CD14-positive monocyte (primary cell): ENCODE measurements around the gene PAK4. TPM values are rescaled to one million over a fixed set of nuclear protein-coding genes. Genes with fewer than 3 reads are reported as not detected.

Experiments used
- DNase-seq, 3 donors: peaks; one replicate each; pipeline ENCODE4 v3.0.0-alpha.2; 2011 to 2022
- H2AFZ ChIP-seq: 2 replicates; pipeline ENCODE4 v1.6.0; 2012; ENCODE audit warnings: mild to moderate bottlenecking, low read depth, low read length, inconsistent platforms; ENCODE audit not compliant: insufficient read depth, poor library complexity, severe bottlenecking
- H3K27ac ChIP-seq, 2 donors: 1 replicate in 1 of 2; 2 replicates in 1 of 2; pipeline ENCODE4 v1.5.1; 2012 to 2013; ENCODE audit warnings: low read length in 2 of 2, control low read depth in 1 of 2, inconsistent platforms in 1 of 2, low read depth in 1 of 2, mild to moderate bottlenecking in 1 of 2
- H3K27me3 ChIP-seq, 2 donors: one replicate each; pipeline versions ENCODE4 v1.6.0 to v1.6.1; 2011 to 2013; ENCODE audit warnings: low read length in 2 of 2; ENCODE audit not compliant: control insufficient read depth in 2 of 2, insufficient read depth in 2 of 2
- H3K36me3 ChIP-seq, 2 donors: replicated peaks in 1 of 2; 1 replicate in 1 of 2; 2 replicates in 1 of 2; pipeline versions ENCODE4 v1.5.1 to v1.6.1; 2012 to 2013; ENCODE audit warnings: low read length in 2 of 2, control low read depth in 1 of 2, inconsistent platforms in 1 of 2, mild to moderate bottlenecking in 1 of 2; ENCODE audit not compliant: insufficient read depth in 2 of 2, control insufficient read depth in 1 of 2
- H3K4me1 ChIP-seq, 2 donors: 1 replicate in 1 of 2; 2 replicates in 1 of 2; pipeline versions ENCODE4 v1.5.1 to v1.6.1; 2012 to 2013; ENCODE audit warnings: low read length in 2 of 2, control low read depth in 1 of 2, inconsistent platforms in 1 of 2, mild to moderate bottlenecking in 1 of 2, moderate library complexity in 1 of 2; ENCODE audit not compliant: insufficient read depth in 2 of 2, control insufficient read depth in 1 of 2
- H3K4me2 ChIP-seq: replicated peaks from 2 replicates; pipeline ENCODE3; 2012; ENCODE audit warnings: low read length, moderate library complexity, mild to moderate bottlenecking; ENCODE audit not compliant: poor library complexity, severe bottlenecking; ENCODE audit errors: extremely low read depth
- H3K4me3 ChIP-seq, 3 experiments: fragments of 200-600 bp in 1 of 3; sonication (generic) in 1 of 3; replicated peaks in 1 of 3; 1 replicate in 2 of 3; 2 replicates in 1 of 3; pipeline ENCODE4 v1.5.1; 2011 to 2013; ENCODE audit warnings: low read length in 3 of 3, mild to moderate bottlenecking in 3 of 3, control low read depth in 2 of 3, low read depth in 2 of 3, inconsistent platforms in 1 of 3, moderate library complexity in 1 of 3
- H3K79me2 ChIP-seq: 2 replicates; pipeline ENCODE4 v1.6.0; 2012; ENCODE audit warnings: mild to moderate bottlenecking, control low read depth, inconsistent platforms, low read length, moderate library complexity; ENCODE audit not compliant: insufficient read depth
- H3K9ac ChIP-seq: 2 replicates; pipeline ENCODE4 v1.6.0; 2017; ENCODE audit warnings: low read length, mild to moderate bottlenecking; ENCODE audit not compliant: insufficient read depth, poor library complexity, severe bottlenecking
- H3K9me3 ChIP-seq, 2 donors: replicated peaks in 1 of 2; 1 replicate in 1 of 2; 2 replicates in 1 of 2; pipeline versions ENCODE4 v1.5.1 to v1.6.1; 2012 to 2013; ENCODE audit warnings: low read length in 2 of 2, control low read depth in 1 of 2; ENCODE audit not compliant: control insufficient read depth in 1 of 2, insufficient read depth in 1 of 2
- H4K20me1 ChIP-seq: 2 replicates; pipeline ENCODE4 v1.6.0; 2012; ENCODE audit warnings: mild to moderate bottlenecking, low read length, control low read depth, moderate library complexity; ENCODE audit not compliant: insufficient read depth
- H3K27ac Mint-ChIP-seq, 7 donors: one replicate each; pipeline ENCODE4 v1.8.0; 2020; ENCODE audit warnings: mild to moderate bottlenecking in 7 of 7, mixed read lengths in 7 of 7, moderate library complexity in 6 of 7, inconsistent platforms in 2 of 7
- H3K27me3 Mint-ChIP-seq, 3 donors: one replicate each; pipeline ENCODE4 v1.8.0; 2021 to 2022; ENCODE audit warnings: low read depth in 3 of 3, mild to moderate bottlenecking in 3 of 3, mixed read lengths in 3 of 3, moderate library complexity in 3 of 3, inconsistent platforms in 1 of 3
- H3K36me3 Mint-ChIP-seq, 2 donors: one replicate each; pipeline ENCODE4 v1.8.0; 2020; ENCODE audit warnings: mixed read lengths in 2 of 2, inconsistent platforms in 1 of 2, mild to moderate bottlenecking in 1 of 2
- H3K4me1 Mint-ChIP-seq: one replicate; pipeline ENCODE4 v1.8.0; 2020; ENCODE audit warnings: mild to moderate bottlenecking, mixed read lengths
- H3K4me3 Mint-ChIP-seq, 2 donors: one replicate each; pipeline ENCODE4 v1.8.0; 2020; ENCODE audit warnings: mild to moderate bottlenecking in 2 of 2, mixed read lengths in 2 of 2, moderate library complexity in 1 of 2
- H3K9me3 Mint-ChIP-seq, 7 donors: one replicate each; pipeline ENCODE4 v1.8.0; 2020 to 2022; ENCODE audit warnings: mixed read lengths in 7 of 7, mild to moderate bottlenecking in 6 of 7, moderate library complexity in 6 of 7, inconsistent platforms in 2 of 7
- WGBS: methylation state at CpG from one replicate; pipeline ENCODE4 v1.1.5; 2013; ENCODE audit warnings: missing lambda C conversion rate; ENCODE audit not compliant: insufficient coverage; 5-methylcytosine and 5-hydroxymethylcytosine counted together
- intact Hi-C, 2 donors: fragments of 100-400 bp; cut with micrococcal nuclease; formaldehyde crosslinking; loops; one replicate each; pipeline versions ENCODE4 v1.15.0 to v1.15.1; 2023
- polyA plus RNA-seq, 3 donors: library from polyadenylated mRNA; depleted of rRNA in 1 of 3; unstranded in 2 of 3; stranded (reverse) in 1 of 3; fragments of 300-500 nt in 2 of 3; fragments of >200 nt in 1 of 3; fragmentation: Illumina TruSeq in 2 of 3; gene quantifications; 1 replicate in 2 of 3; 2 replicates in 1 of 3; pipeline ENCODE4 v1.2.3, GENCODE V29; 2012 to 2021
- TF ChIP-seq, protein P1 (sequence below): fragments of 200-600 bp; IDR thresholded peaks from one replicate; pipeline ENCODE4 v1.8.0; 2022; ENCODE audit warnings: antibody characterized with exemption, mild to moderate bottlenecking

PAK4 gene
- polyA plus RNA-seq, 3 donors = 1.3 to 11.3 (median 1.5) TPM

DNA sequence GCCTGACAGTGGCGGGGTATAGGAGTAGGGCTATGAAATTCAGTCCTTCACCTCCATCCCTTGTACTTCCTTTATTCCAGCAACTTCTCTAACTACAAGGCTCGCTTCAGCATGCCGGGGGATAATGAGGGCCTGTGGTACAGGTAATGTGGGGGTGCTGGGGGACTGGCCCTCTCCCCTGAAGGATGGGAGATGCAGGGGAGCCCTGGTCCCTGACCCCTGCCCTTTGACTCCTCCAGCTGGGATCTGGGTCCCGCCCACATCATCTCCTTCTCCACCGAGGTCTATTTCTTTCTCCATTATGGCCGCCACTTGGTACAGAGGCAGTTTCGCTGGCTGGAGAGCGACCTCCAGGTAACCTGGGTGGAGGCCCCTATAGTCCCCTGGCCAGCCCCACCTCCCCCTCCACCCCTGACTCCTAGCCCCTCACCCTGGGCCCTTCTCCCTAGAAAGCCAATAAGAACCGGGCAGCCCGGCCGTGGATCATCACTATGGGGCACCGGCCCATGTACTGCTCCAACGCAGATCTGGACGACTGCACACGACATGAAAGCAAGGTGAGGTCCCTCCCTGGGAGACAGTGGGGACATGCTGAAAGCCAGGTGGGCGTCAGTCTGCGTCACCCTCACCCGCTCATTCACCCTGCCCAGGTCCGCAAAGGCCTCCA, 25.0 kb upstream of the PAK4 start:
- no peak overlapping the region for H3K9ac ChIP-seq
- no peak overlapping the region for H2AFZ ChIP-seq
- no peak overlapping the region for H3K4me3 ChIP-seq
- no peaks in the 10 kb centered on the region for H3K36me3 Mint-ChIP-seq
- no peak overlapping the region for H3K27ac Mint-ChIP-seq
- no peaks in the 10 kb centered on the region for H3K4me1 ChIP-seq
- H3K4me2 ChIP-seq = no peak overlapping the region
- H3K9me3 Mint-ChIP-seq = peaks cover 0 to 9% (median 4%) of the 10 kb centered on the region in 7 donors
- no peaks in the 10 kb centered on the region for H3K9me3 ChIP-seq
- no peak overlapping the region for H3K4me3 Mint-ChIP-seq
- intact Hi-C loops = no loop called here
- TF ChIP-seq, protein P1, sequence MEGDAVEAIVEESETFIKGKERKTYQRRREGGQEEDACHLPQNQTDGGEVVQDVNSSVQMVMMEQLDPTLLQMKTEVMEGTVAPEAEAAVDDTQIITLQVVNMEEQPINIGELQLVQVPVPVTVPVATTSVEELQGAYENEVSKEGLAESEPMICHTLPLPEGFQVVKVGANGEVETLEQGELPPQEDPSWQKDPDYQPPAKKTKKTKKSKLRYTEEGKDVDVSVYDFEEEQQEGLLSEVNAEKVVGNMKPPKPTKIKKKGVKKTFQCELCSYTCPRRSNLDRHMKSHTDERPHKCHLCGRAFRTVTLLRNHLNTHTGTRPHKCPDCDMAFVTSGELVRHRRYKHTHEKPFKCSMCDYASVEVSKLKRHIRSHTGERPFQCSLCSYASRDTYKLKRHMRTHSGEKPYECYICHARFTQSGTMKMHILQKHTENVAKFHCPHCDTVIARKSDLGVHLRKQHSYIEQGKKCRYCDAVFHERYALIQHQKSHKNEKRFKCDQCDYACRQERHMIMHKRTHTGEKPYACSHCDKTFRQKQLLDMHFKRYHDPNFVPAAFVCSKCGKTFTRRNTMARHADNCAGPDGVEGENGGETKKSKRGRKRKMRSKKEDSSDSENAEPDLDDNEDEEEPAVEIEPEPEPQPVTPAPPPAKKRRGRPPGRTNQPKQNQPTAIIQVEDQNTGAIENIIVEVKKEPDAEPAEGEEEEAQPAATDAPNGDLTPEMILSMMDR = no peak
- H3K36me3 ChIP-seq = no peaks in the 10 kb centered on the region
- no peaks in the 10 kb centered on the region for H4K20me1 ChIP-seq
- peaks cover 17 to 28% (median 28%) of the 10 kb centered on the region in 3 donors for H3K27me3 Mint-ChIP-seq
- no peak overlapping the region for H3K27ac ChIP-seq
- 94% methylated on average over 15 of the region's 19 CpGs for WGBS
- peaks cover 0 to 9% of the 10 kb centered on the region in 2 donors for H3K27me3 ChIP-seq
- DNase-seq = no peak
- no peaks in the 10 kb centered on the region for H3K79me2 ChIP-seq
- H3K4me1 Mint-ChIP-seq = no peaks in the 10 kb centered on the region

DNA sequence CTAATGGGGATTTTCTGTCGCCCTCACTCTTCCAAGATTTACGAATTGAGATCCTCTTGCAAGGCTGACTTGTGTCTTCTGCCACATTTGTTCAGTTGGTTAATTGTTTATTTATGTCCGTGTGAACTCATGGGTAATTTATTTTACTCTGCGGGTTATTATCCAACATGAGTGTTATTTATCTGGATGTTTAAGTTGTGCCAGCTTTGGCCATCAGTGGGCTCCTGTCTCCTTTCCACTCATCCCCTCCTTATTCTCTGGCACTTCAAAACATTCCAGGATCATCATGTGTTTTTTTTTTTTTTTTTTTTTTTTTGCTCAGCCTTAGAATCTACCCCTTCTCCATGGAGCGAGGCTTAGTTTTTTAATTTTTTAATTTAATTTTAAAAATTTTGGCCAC, 22.4 kb upstream of the PAK4 start:
- intact Hi-C loops = no loop called here
- H3K27me3 ChIP-seq = peaks cover 0 to 7% of the 10 kb centered on the region in 2 donors
- Mint-ChIP-seq H3K4me3 (no peak overlapping the region), H3K27me3 (peaks cover 11 to 22% (median 20%) of the 10 kb centered on the region in 3 donors), H3K4me1 (no peaks in the 10 kb centered on the region), H3K9me3 (peaks cover 0 to 2% (median 0%) of the 10 kb centered on the region in 7 donors), H3K27ac (no peak overlapping the region), H3K36me3 (no peaks in the 10 kb centered on the region)
- H3K79me2 ChIP-seq = no peaks in the 10 kb centered on the region
- no peak overlapping the region for H3K4me2 ChIP-seq
- H3K4me3 ChIP-seq = no peak overlapping the region
- H3K9me3 ChIP-seq = no peaks in the 10 kb centered on the region
- no peak overlapping the region for H2AFZ ChIP-seq
- no peaks in the 10 kb centered on the region for H4K20me1 ChIP-seq
- 54% methylated on average over 2 of the region's 5 CpGs for WGBS
- H3K4me1 ChIP-seq = no peaks in the 10 kb centered on the region
- H3K36me3 ChIP-seq = no peaks in the 10 kb centered on the region
- DNase-seq = no peak
- no peak overlapping the region for H3K27ac ChIP-seq
- no peak overlapping the region for H3K9ac ChIP-seq
- TF ChIP-seq, protein P1 = no peak
